ENCODE results near the gene PDPN.

The PDPN gene

GRCh38 chr1:13605159-13605558 lies 21.5 kb downstream of the PDPN start:
- Histone ChIP-seq H3K4me1 (ENCODE audit: control insufficient read depth, insufficient read depth, low read length) (peaks cover 2% of the 10 kb centered on the region; the same call in 1 of the 2 replicates), H3K36me3 (ENCODE audit: control insufficient read depth in 2 of 2, insufficient read depth in 1 of 2, low read length in 2 of 2) (peaks cover 3 to 24% of the 10 kb centered on the region in 2 experiments; a peak in 2 of 3 replicates), H3K9me3 (ENCODE audit: control insufficient read depth, insufficient read depth, low read depth, low read length) (no peaks in the 10 kb centered on the region), H3K4me3 (ENCODE audit: low read depth, low read length) (no peak overlapping the region), H3K27ac (ENCODE audit: extremely low read depth, low read depth, low read length) (no peak overlapping the region)
- CTCF ChIA-PET = interaction anchor here (1.0 kb wide), 1 partner anchor 34 kb away, joined by 3 read pairs; no protein-coding TSS in a partner anchor
- TF ChIP-seq ZNF837 (tag by site-specific recombination; IDR thresholded peaks at IDR 0.05) (no peak), ZNF610 (tag by site-specific recombination; IDR thresholded peaks at IDR 0.05; ENCODE audit: borderline replicate concordance) (no peak), ZNF404 (tag by site-specific recombination; IDR thresholded peaks at IDR 0.05) (no peak), ZNF433 (tag by site-specific recombination; IDR thresholded peaks at IDR 0.05; ENCODE audit: low read depth) (no peak), ZNF777 (tag by site-specific recombination; IDR thresholded peaks at IDR 0.05; ENCODE audit: borderline replicate concordance) (no peak), YY2 (tag by site-specific recombination; IDR thresholded peaks at IDR 0.05) (no peak), ZNF366 (tag by site-specific recombination; conservative IDR thresholded peaks at IDR 0.05) (no peak), ZXDB (tag by site-specific recombination; IDR thresholded peaks at IDR 0.05) (no peak), CTCF (tag by site-specific recombination; IDR thresholded peaks at IDR 0.05) (no peak), ZNF10 (tag by site-specific recombination; IDR thresholded peaks at IDR 0.05) (no peak), ZNF558 (tag by site-specific recombination; IDR thresholded peaks at IDR 0.05) (no peak), ZFP41 (tag by site-specific recombination; IDR thresholded peaks at IDR 0.05; ENCODE audit: borderline replicate concordance) (no peak)
- POLR2A ChIA-PET = no interaction called here

GRCh38 chr1:13607002-13607401 lies 23.4 kb downstream of the PDPN start:
- ChIA-PET POLR2A (no interaction called here), CTCF (no interaction called here)
- Histone ChIP-seq H3K4me1 (ENCODE audit: control insufficient read depth, insufficient read depth, low read length) (peaks cover 2% of the 10 kb centered on the region; the same call in 1 of the 2 replicates), H3K9me3 (ENCODE audit: control insufficient read depth, insufficient read depth, low read depth, low read length) (no peaks in the 10 kb centered on the region), H3K36me3 (ENCODE audit: control insufficient read depth in 2 of 2, insufficient read depth in 1 of 2, low read length in 2 of 2) (peaks cover 3 to 42% of the 10 kb centered on the region in 2 experiments; a peak in 2 of 3 replicates), H3K4me3 (ENCODE audit: low read depth, low read length) (no peak overlapping the region), H3K27ac (ENCODE audit: extremely low read depth, low read depth, low read length) (no peak overlapping the region)
- no peak for TF ChIP-seq ZNF266 (tag by site-specific recombination; IDR thresholded peaks at IDR 0.05; ENCODE audit: low read depth)
- TF ChIP-seq ZBTB20 (tag by site-specific recombination; IDR thresholded peaks at IDR 0.05) = no peak
- no peak for TF ChIP-seq ZNF214 (tag by site-specific recombination; IDR thresholded peaks at IDR 0.05; ENCODE audit: borderline replicate concordance)
- no peak for TF ChIP-seq ATF2 (tag by site-specific recombination; IDR thresholded peaks at IDR 0.05; ENCODE audit: low read depth)
- no peak for TF ChIP-seq ZBTB21 (tag by site-specific recombination; IDR thresholded peaks at IDR 0.05)
- no peak for TF ChIP-seq ZNF585B (tag by site-specific recombination; IDR thresholded peaks at IDR 0.05)
- TF ChIP-seq CTCF (tag by site-specific recombination; IDR thresholded peaks at IDR 0.05) = no peak

All from HEK293 (cell line).